Activated B cell treated with CpG ODN at 0.5 μM for 24 hours (primary cell): ENCODE measurements around the gene CCR6. TPM values are rescaled to one million over a fixed set of nuclear protein-coding genes. Genes with fewer than 3 reads are reported as not detected.

Experiments used
- ATAC-seq: fragments of 200-7000 bp; cut with Tn5 transposase; one replicate; pipeline ENCODE4 v1.10.0; 2021; ENCODE audit warnings: low read depth, mild to moderate bottlenecking, moderate library complexity
- CTCF ChIA-PET: fragments of 350-600 bp; sonication (Branson Sonifier 250); formaldehyde crosslinking; loops from one replicate; lab custom pipeline; 2021; ENCODE audit warnings: antibody characterized with exemption; lab: Charles Lee
- POLR2A ChIA-PET: fragments of 350-600 bp; sonication (Branson Sonifier 250); formaldehyde crosslinking; loops from one replicate; lab custom pipeline; 2021; ENCODE audit warnings: antibody characterized with exemption; lab: Charles Lee
- DNase-seq: peaks from one replicate; pipeline ENCODE4 v3.0.0; 2022
- H3K27ac Mint-ChIP-seq: one replicate; pipeline ENCODE4 v1.8.0; 2020; ENCODE audit warnings: mixed read lengths
- H3K27me3 Mint-ChIP-seq: one replicate; pipeline ENCODE4 v1.8.0; 2021; ENCODE audit warnings: mixed read lengths
- H3K36me3 Mint-ChIP-seq: one replicate; pipeline ENCODE4 v1.8.0; 2021; ENCODE audit warnings: low read depth, mixed read lengths
- H3K4me1 Mint-ChIP-seq: one replicate; pipeline ENCODE4 v1.8.0; 2021; ENCODE audit warnings: mixed read lengths
- H3K4me3 Mint-ChIP-seq: one replicate; pipeline ENCODE4 v1.8.0; 2020; ENCODE audit warnings: mild to moderate bottlenecking, mixed read lengths
- H3K9me3 Mint-ChIP-seq: one replicate; pipeline ENCODE4 v1.8.0; 2020; ENCODE audit warnings: mixed read lengths
- CTCF ChIP-seq: fragments of 200-600 bp; IDR thresholded peaks from one replicate; pipeline ENCODE4 v1.8.0; 2022; ENCODE audit warnings: antibody characterized with exemption, mild to moderate bottlenecking
- intact Hi-C: fragments of 100-400 bp; cut with micrococcal nuclease; formaldehyde crosslinking; loops from one replicate; pipeline ENCODE4 v1.15.1; 2024
- total RNA-seq: library from RNA; stranded (reverse); gene quantifications from 2 replicates; pipeline ENCODE4 v1.2.3, GENCODE V29; 2022

CCR6 gene
- total RNA-seq, 1 donor from 2014 or later, result 28.9 TPM

GRCh38 chr6:167091026-167091804, 31.7 kb upstream of the CCR6 start:
- Mint-ChIP-seq H3K27me3 (no peaks in the 10 kb centered on the region), H3K4me3 (peak overlapping the region; percentile 94), H3K9me3 (peaks cover 5% of the 10 kb centered on the region), H3K27ac (peak overlapping the region; percentile 100), H3K36me3 (peaks cover 22% of the 10 kb centered on the region), H3K4me1 (peaks cover 84% of the 10 kb centered on the region)
- no peak for TF ChIP-seq CTCF
- CTCF ChIA-PET, result interaction anchor here (0.7 to 11.5 kb wide), 9 partner anchors 12 to 101 kb away, joined by 3 to 145 read pairs (median 4); partner anchors contain the start of gene CCR6
- DNase-seq (no peak), ATAC-seq (peak; percentile 18)
- POLR2A ChIA-PET, result interaction anchor here (0.6 to 10.1 kb wide), 15 partner anchors 8 to 434 kb away, joined by 3 to 970 read pairs (median 5); partner anchors contain the start of genes CCR6, CEP43 and RNASET2
- intact Hi-C loops, result loop anchor here (1.0 kb wide), 1 partner anchor 39 kb away; no protein-coding TSS in a partner anchor

- peaks cover 89% of the 10 kb centered on the region for H3K4me1 Mint-ChIP-seq
- CTCF ChIA-PET, result interaction anchor here (0.7 to 11.5 kb wide), 7 partner anchors 11 to 102 kb away, joined by 3 to 145 read pairs (median 6); partner anchors contain the start of gene CCR6
These were observed 31.1 kb upstream of the CCR6 start for GRCh38 chr6:167091805-167092107.

GRCh38 chr6:167092672-167093339, 30.1 kb upstream of the CCR6 start:
- ChIA-PET CTCF (interaction anchor here (0.7 to 11.5 kb wide), 7 partner anchors 10 to 59 kb away, joined by 3 to 145 read pairs (median 5); partner anchors contain the start of gene CCR6), POLR2A (interaction anchor here (1.7 to 10.1 kb wide), 14 partner anchors 10 to 142 kb away, joined by 5 to 970 read pairs (median 50); partner anchors contain the start of genes CCR6, CEP43 and RNASET2)
- Mint-ChIP-seq H3K36me3 (peaks cover 16% of the 10 kb centered on the region), H3K4me3 (peak overlapping the region; percentile 94), H3K4me1 (peaks cover 98% of the 10 kb centered on the region), H3K9me3 (peaks cover 2% of the 10 kb centered on the region), H3K27ac (peak overlapping the region; percentile 100), H3K27me3 (no peaks in the 10 kb centered on the region)
- ATAC-seq (no peak), DNase-seq (no peak)
- no peak for TF ChIP-seq CTCF
- intact Hi-C loops, result no loop called here

More at GRCh38 chr6:167091805-167092107, 31.1 kb upstream of the CCR6 start:
- Mint-ChIP-seq H3K4me3 (peak overlapping the region; percentile 94), H3K27ac (peak overlapping the region; percentile 100), H3K27me3 (no peaks in the 10 kb centered on the region), H3K36me3 (peaks cover 21% of the 10 kb centered on the region), H3K9me3 (peaks cover 5% of the 10 kb centered on the region)
- ATAC-seq (no peak), DNase-seq (no peak)
- POLR2A ChIA-PET, result interaction anchor here (0.9 to 10.1 kb wide), 13 partner anchors 11 to 135 kb away, joined by 3 to 970 read pairs (median 18); partner anchors contain the start of genes CCR6, CEP43 and RNASET2
- intact Hi-C loops, result loop anchor here (1.0 kb wide), 1 partner anchor 39 kb away; no protein-coding TSS in a partner anchor
- TF ChIP-seq CTCF, result no peak

GRCh38 chr6:167093406-167093921, 29.4 kb upstream of the CCR6 start:
- intact Hi-C loops, result no loop called here
- no peak for TF ChIP-seq CTCF
- peaks cover 13% of the 10 kb centered on the region for H3K36me3 Mint-ChIP-seq
- H3K4me3 Mint-ChIP-seq, result peak overlapping the region; percentile 94
- H3K27me3 Mint-ChIP-seq, result no peaks in the 10 kb centered on the region
- CTCF ChIA-PET, result interaction anchor here (0.7 to 11.5 kb wide), 15 partner anchors 10 to 142 kb away, joined by 3 to 145 read pairs (median 5); partner anchors contain the start of gene CCR6
- peak overlapping the region; percentile 100 for H3K27ac Mint-ChIP-seq
- H3K4me1 Mint-ChIP-seq, result peaks cover 100% of the 10 kb centered on the region
- POLR2A ChIA-PET, result interaction anchor here (0.9 to 10.1 kb wide), 20 partner anchors 9 to 751 kb away, joined by 3 to 970 read pairs (median 28); partner anchors contain the start of genes CCR6, CEP43, RNASET2 and SFT2D1
- ATAC-seq, result no peak
- peak; percentile 44 for DNase-seq
- peaks cover 2% of the 10 kb centered on the region for H3K9me3 Mint-ChIP-seq
